ENCODE data around the gene SPRR2F.

Gene SPRR2F

DNA sequence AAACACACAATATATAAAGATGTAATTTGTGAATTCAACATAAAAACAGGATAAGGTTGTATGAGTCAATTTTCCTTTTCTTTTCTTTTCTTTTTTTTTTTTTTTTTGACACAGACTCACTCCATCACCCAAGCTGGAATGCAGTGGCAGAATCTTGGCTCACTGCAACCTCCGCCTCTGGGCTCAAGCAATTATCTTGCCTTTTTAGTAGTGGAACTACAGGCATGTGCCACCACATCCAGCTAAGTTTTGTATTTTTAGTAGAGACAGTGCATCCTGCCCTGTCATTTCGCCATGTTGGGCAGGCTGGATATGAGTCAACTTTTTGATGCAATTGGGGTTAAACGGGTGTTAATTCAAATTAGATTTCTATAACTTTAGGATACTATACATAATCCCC is 31.6 kb downstream of the SPRR2F start:
- in situ Hi-C loops (cut with MboI; ENCODE audit: low sequenced_read_pairs), result no loop called here

- in situ Hi-C loops (cut with MboI; ENCODE audit: low sequenced_read_pairs), result no loop called here
Measured at GRCh38 chr1:153072806-153073726, 40.2 kb downstream of the SPRR2F start.

DNA sequence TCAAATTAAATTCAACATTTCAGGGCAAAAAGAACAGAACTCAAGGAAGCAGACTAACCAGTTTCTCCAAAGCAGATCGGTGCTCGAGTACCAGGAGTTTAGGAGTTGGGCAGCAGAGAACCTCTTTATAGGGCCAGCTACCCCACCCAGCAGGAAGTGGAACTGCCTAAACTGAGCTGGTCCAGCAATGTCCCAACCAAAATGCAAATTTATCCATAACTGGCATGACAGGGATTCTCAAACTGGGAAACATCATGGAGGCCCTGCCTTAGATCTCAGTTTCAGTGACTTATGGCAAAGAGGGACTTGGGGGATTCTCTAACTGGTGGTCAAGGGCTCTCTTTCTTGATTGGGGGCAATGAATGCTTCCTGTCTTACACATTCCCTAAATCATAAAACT is 41.8 kb downstream of the SPRR2F start, which contains the start of gene SPRR2B:
TSS of gene SPRR2B (minus strand) at position 101 of the 400 bp plus-strand sequence. CDS start 772 bp downstream, outside the sequence.
- in situ Hi-C loops (cut with MboI; ENCODE audit: low sequenced_read_pairs), result no loop called here

DNA sequence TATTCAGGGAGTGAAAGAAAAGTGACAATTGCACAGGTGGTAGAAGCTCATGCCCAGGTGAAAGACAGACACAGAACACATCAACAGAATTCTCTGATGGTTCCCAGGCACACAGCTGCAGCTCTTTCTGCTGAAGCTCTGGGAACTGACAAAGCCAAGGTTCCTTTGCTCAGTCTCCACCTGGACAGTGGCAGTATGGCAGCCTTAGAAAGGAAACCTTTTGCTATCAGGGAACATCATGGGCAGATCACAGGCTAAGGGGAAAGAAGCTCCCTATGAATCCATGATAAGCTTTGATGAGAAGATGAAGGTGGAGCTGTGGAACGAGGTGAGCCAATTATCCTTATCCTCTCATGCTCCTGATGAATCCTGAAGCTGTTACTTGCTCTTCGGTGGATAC is 43.1 kb downstream of the SPRR2F start:
- in situ Hi-C loops (cut with MboI; ENCODE audit: low sequenced_read_pairs), result no loop called here
